ENCODE data around the gene DNAJA2.

- no peak for TF ChIP-seq POLR2A (IDR thresholded peaks at IDR 0.05; ENCODE audit: low read depth, low read length)
- no peak for TF ChIP-seq TAF1 (IDR thresholded peaks at IDR 0.05; ENCODE audit: borderline replicate concordance, low read depth, low read length)
- TF ChIP-seq POLR2AphosphoS5 (IDR thresholded peaks at IDR 0.05; ENCODE audit: low read depth, low read length), result no peak
These were observed 7.5 kb upstream of the DNAJA2 start for GRCh38 chr16:46980926-46981325.

All from GM12892 (cell line).